ENCODE data around the gene CEBPE.

CEBPE gene

DNA sequence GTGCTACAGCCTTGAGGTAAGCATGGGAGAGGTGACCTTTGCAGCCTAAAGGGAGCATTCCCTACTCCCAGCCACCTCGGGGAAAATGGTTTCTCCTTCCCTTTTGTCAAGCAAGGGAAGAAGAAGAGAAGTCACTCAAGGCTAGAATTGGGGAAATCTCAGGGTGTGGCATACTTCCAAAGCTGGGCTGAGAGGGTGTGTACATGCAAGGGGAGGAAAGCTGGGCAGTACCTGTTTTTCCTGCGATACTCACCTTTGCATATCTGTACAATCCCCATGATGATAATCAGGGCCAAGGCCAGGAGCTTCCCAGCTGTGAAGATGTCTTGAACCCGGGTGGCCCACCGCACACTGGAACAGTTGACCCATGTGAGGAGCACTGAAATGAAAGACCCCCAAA is 23.8 kb upstream of the CEBPE start:
- TF ChIP-seq, protein P1, sequence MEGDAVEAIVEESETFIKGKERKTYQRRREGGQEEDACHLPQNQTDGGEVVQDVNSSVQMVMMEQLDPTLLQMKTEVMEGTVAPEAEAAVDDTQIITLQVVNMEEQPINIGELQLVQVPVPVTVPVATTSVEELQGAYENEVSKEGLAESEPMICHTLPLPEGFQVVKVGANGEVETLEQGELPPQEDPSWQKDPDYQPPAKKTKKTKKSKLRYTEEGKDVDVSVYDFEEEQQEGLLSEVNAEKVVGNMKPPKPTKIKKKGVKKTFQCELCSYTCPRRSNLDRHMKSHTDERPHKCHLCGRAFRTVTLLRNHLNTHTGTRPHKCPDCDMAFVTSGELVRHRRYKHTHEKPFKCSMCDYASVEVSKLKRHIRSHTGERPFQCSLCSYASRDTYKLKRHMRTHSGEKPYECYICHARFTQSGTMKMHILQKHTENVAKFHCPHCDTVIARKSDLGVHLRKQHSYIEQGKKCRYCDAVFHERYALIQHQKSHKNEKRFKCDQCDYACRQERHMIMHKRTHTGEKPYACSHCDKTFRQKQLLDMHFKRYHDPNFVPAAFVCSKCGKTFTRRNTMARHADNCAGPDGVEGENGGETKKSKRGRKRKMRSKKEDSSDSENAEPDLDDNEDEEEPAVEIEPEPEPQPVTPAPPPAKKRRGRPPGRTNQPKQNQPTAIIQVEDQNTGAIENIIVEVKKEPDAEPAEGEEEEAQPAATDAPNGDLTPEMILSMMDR (IDR thresholded peaks at IDR 0.05): no peak

DNA sequence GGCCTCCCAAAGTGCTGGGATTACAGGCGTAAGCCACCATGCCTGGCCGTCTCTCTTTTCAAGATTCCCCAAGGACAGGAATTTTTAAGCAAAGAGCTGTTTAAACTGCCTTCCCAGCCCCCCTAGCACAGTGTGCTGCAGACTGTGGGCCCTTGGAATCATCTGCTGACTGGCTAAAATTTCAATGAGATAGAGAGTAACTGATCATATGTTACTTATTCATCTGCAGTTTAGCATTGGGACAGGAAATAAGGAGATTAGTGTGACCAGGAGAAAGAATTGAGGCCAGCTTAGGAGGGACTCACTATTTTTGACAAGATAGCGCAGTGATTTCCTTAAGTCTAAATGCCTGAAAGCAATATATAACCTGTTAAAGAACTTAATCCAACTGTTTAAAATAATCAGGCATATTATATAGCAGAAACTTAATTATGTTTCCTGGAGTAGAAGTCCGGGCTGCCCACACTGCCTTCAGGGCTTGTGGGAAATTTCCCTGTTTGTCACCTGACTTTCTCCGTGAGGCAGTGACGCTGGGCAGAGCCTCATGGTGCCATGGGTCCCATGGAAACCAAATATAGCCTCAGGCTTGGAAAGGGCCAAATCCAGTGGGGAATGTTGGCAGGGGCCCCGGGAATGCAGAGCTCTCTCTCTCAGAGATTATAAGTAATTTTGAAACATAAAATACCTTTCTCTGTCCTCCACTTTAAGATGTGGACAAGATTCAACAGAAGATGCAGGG is 22.8 kb upstream of the CEBPE start:
- TF ChIP-seq, protein P1 (IDR thresholded peaks at IDR 0.05): no peak

DNA sequence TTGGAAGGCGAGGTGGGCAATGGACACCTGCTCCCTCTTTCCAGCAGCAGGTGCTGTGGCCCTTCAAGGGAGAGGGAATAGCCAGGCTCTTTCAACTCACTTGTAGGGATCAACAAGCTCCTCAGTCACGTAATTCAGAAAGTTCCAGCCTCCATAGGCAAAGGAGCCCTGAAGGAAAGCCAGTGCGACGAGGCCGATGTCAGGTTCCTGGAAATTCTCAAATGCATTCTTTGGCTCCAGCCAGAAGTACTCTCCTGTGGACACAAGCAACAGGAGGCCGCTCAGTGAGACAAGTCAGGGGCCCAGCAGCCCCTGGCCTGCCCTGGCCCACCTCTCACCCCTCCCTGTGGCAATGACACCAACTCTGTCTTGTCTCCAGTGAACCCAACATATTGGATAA is 21.3 kb upstream of the CEBPE start:
- TF ChIP-seq, protein P1 (IDR thresholded peaks at IDR 0.05): no peak

DNA sequence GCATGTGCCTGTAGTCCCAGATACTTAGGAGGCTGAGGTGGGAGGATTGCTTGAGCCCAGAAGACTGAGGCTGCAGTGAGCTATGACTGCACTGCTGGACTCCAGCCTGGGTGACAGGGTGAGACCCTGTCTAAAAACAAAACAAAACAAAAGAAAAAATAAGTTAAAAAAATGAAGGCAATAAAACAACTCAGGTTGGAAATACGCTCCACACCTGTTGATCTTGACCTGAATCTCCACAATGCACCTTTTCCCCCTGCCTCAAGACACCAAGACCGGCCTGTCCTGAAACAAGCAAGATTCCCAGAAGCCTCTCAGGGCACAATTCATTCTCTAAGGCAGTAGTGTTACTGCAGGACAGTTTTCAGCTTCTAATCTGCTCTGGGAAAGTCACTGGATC is 20.8 kb upstream of the CEBPE start:
- TF ChIP-seq, protein P1 (IDR thresholded peaks at IDR 0.05): no peak

DNA sequence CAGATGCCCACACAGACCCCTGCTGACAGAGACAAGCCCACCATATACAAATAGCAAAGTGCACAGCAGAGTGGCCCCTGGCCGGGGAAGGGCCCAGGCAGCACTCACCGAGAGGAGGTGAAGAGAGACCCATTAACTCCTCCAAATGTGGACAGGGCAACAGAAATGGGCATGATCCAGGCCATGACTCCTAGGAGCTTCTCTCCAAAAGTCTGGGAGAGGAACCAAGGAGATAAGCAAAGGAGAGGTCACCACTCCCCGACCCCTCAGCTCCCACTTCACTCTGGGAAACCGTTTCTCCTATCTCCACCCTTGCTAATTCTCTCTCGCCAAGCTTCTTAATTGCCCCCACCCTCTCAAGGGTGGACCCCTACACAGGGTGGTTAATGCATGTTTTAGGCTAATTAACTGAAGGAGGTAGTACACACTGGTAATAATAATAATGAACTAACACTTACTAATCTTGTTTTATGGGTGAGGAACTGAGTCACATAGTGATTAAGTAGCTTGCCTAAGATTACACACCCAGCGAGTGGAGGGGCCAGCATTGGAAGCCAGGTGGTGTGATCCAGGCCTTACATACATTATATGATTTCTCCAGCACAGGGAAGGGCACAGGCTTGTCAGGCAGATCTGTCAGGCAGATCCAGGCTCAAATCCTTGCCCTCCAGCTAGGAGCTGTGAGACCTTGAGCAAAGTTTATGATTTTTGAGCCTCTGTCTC is 18.9 kb upstream of the CEBPE start:
- TF ChIP-seq, protein P1 (IDR thresholded peaks at IDR 0.05): no peak

DNA sequence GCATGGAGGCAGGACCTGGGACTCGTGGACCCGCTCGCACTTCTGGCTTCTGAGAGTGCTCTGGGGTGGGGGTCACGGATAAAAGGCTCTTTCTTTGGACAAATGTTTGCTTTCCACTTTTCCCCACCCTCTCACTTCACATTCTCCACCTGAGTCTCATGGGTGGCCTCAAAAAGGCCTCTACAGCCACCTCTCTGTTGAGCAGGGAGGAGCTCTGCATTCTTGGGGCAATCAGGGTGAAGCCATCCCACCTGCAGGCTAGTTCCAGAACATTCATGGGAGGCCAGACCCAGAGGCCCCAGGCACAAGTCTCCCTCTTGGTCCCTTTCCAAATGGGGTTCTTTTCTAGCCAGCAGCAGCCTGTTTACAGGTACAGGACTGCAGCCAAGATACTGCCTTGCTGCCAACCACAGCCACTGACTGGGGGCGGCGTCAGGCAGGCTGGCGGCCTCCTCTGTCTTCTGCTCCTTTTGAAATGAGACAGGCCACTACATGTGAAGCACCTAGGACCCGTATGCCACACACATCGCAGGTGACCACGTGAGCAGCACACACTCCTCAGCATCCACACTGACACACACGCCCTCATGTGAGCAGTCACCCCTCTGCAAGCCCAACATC is 18.2 kb upstream of the CEBPE start:
- TF ChIP-seq, protein P1 (IDR thresholded peaks at IDR 0.05): no peak

DNA sequence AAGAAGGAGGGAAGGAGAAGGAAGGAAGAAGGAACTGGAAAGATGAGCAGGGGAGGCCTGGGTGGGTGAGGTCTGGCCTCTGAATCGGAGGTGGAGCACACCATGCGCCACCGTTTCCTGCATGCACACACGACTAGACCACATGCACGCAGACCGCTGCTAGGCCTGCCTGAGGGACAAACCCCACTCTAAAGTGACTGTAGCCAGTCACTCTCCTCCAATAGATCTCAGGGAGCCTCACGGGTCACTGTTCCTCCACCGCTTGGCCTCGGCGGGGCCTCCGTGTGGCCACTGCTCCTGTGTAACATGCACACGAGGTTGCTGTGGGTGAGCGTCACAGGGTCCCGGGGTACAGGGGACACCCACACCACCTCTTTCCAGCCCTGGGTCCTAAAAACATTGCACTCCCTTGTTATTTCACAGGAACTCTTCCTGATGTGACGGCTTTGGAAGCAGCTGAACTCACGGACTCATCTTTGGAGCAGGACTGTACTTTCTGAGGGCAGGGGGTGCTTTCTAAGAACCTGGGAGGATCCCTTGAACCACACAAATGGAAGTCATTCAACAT is 17.6 kb upstream of the CEBPE start:
- TF ChIP-seq, protein P1 (IDR thresholded peaks at IDR 0.05): no peak
